Left cardiac atrium (tissue), 4 donors: Measurements from ENCODE around the gene LGALS3. TPM values are rescaled to one million over a fixed set of nuclear protein-coding genes. Genes with fewer than 3 reads are reported as not detected.
A peak's percentile ranks its signal among the peaks of the same experiment; 100 is the strongest.

ENCODE experiments used
- ATAC-seq, 2 donors: fragments of 200-7000 bp; cut with Tn5 transposase; one replicate each; pipeline ENCODE4 v1.9.1; 2020; ENCODE audit warnings: mild to moderate bottlenecking in 2 of 2, moderate library complexity in 2 of 2
- DNase-seq: peaks from one replicate; pipeline ENCODE4 v3.0.0-alpha.2; 2020
- intact Hi-C, 2 donors: fragments of 100-400 bp; cut with DNase I; formaldehyde crosslinking; loops; one replicate each; pipeline versions ENCODE4 v1.14.1 to v1.15.1; 2022 to 2023
- total RNA-seq, 2 donors: library from RNA; stranded (reverse); fragmentation: NEBNext Ultra II Directional; extraction: Animal tissue kit (Norgen Biotek cat#: 25700); gene quantifications; one replicate each; pipeline ENCODE4 v1.2.1, GENCODE V29; 2021
- donor health status: DM: no; HTN: yes; CAD: no.
- donor health status: DM: no; HTN: yes; CAD: no; lungs with severe emphysema.
- donor health status: DM: yes; HTN: yes; CAD: no.
- donor health status: Dilated cardiomyopathy.

Gene LGALS3
- total RNA-seq, 2 donors from 2014 or later, result 121 to 159 TPM

GRCh38 chr14:55107766-55108554, 21.1 kb upstream of the LGALS3 start:
- peak; percentile 92 for DNase-seq
- ATAC-seq, result peak; percentile 92 to 93
- intact Hi-C loops, result no loop called here

- intact Hi-C loops, result no loop called here
- DNase-seq (no peak), ATAC-seq (no peak)
Observed at GRCh38 chr14:55109836-55110235, 19.2 kb upstream of the LGALS3 start.

- intact Hi-C loops, result no loop called here
- DNase-seq, result no peak
- ATAC-seq, result no peak
Observed at GRCh38 chr14:55111122-55111708, 17.8 kb upstream of the LGALS3 start.

- no peak for ATAC-seq
Observed at GRCh38 chr14:55114720-55115119, 14.3 kb upstream of the LGALS3 start.

GRCh38 chr14:55115460-55115859, 13.6 kb upstream of the LGALS3 start:
- ATAC-seq (no peak), DNase-seq (no peak)
- intact Hi-C loops, result no loop called here

More at GRCh38 chr14:55114720-55115119, 14.3 kb upstream of the LGALS3 start:
- intact Hi-C loops, result no loop called here
- DNase-seq, result no peak

- DNase-seq (no peak), ATAC-seq (no peak)
- intact Hi-C loops, result no loop called here
Observed at GRCh38 chr14:55115861-55116245, 13.2 kb upstream of the LGALS3 start.

GRCh38 chr14:55116246-55117030, 12.6 kb upstream of the LGALS3 start:
- ATAC-seq (no peak), DNase-seq (no peak)
- intact Hi-C loops, result no loop called here

GRCh38 chr14:55117803-55118441, 11.1 kb upstream of the LGALS3 start:
- DNase-seq (no peak), ATAC-seq (peak in 1 of 2 donors; percentile 19)
- intact Hi-C loops, result no loop called here

- ATAC-seq, result no peak
- intact Hi-C loops, result no loop called here
- DNase-seq, result no peak
Observed at GRCh38 chr14:55118761-55119160, 10.3 kb upstream of the LGALS3 start.

- intact Hi-C loops, result no loop called here
- DNase-seq (no peak), ATAC-seq (peak in 1 of 2 donors; percentile 8)
Observed at GRCh38 chr14:55120571-55121495, 8.2 kb upstream of the LGALS3 start.

- DNase-seq (no peak), ATAC-seq (no peak)
- intact Hi-C loops, result no loop called here
Observed at GRCh38 chr14:55121628-55122439, 7.2 kb upstream of the LGALS3 start.

GRCh38 chr14:55122440-55122986, 6.5 kb upstream of the LGALS3 start:
- intact Hi-C loops, result no loop called here
- ATAC-seq (peak; percentile 69 to 84), DNase-seq (peak; percentile 67)

- intact Hi-C loops, result no loop called here
- ATAC-seq (peak; percentile 10 to 55), DNase-seq (no peak)
Observed at GRCh38 chr14:55123101-55123500, 6.0 kb upstream of the LGALS3 start.

- DNase-seq (no peak), ATAC-seq (peak in 1 of 2 donors; percentile 31)
- intact Hi-C loops, result no loop called here
Observed at GRCh38 chr14:55123852-55124639, 5.0 kb upstream of the LGALS3 start.

- no peak for DNase-seq
- no peak for ATAC-seq
- intact Hi-C loops, result no loop called here
Observed at GRCh38 chr14:55124774-55125386, 4.2 kb upstream of the LGALS3 start.

- DNase-seq, result no peak
- ATAC-seq, result no peak
- intact Hi-C loops, result no loop called here
Observed at GRCh38 chr14:55125403-55125802, 3.6 kb upstream of the LGALS3 start.
